Peyer's patch (tissue), 4 donors: Measurements from ENCODE around the gene MIER1. TPM values are rescaled to one million over a fixed set of nuclear protein-coding genes. Genes with fewer than 3 reads are reported as not detected.

Experiments used
- DNase-seq, 3 donors: peaks; one replicate each; pipeline ENCODE4 v3.0.0-alpha.2; 2017 to 2019
- H3K27ac ChIP-seq, 4 donors: fragments of 200-600 bp; sonication (generic); one replicate each; pipeline ENCODE4 v1.5.1; 2016 to 2019
- H3K27me3 ChIP-seq, 2 donors: fragments of 200-600 bp; sonication (generic); one replicate each; pipeline ENCODE4 v1.5.1; 2019
- H3K36me3 ChIP-seq, 3 donors: fragments of 200-600 bp; sonication (generic); one replicate each; pipeline ENCODE4 v1.5.1; 2016 to 2019
- H3K4me1 ChIP-seq, 4 donors: fragments of 200-600 bp; sonication (generic); one replicate each; pipeline ENCODE4 v1.5.1; 2016 to 2019
- H3K4me3 ChIP-seq, 4 donors: fragments of 200-600 bp; sonication (generic); 1 replicate in 3 of 4; 2 replicates in 1 of 4; pipeline ENCODE4 v1.5.1; 2016 to 2019; ENCODE audit warnings: mild to moderate bottlenecking in 1 of 4
- H3K9me3 ChIP-seq, 4 donors: fragments of 200-600 bp; sonication (generic); one replicate each; pipeline ENCODE4 v1.5.1; 2016 to 2019; ENCODE audit warnings: mild to moderate bottlenecking in 1 of 4
- CTCF ChIP-seq, 6 experiments: fragments of 450-650 bp in 4 of 6; fragments of 200-600 bp in 2 of 6; sonication (generic) in 1 of 6; IDR thresholded peaks; one replicate each; pipeline ENCODE4 v1.5.1; 2017 to 2019; ENCODE audit warnings: antibody characterized with exemption in 6 of 6, mild to moderate bottlenecking in 3 of 6, moderate library complexity in 1 of 6
- POLR2A ChIP-seq, 2 donors: fragments of 450-650 bp; IDR thresholded peaks; one replicate each; pipeline ENCODE4 v1.5.1; 2017; ENCODE audit warnings: antibody characterized with exemption in 2 of 2, mild to moderate bottlenecking in 2 of 2, moderate library complexity in 2 of 2
- total RNA-seq, 4 donors: library from RNA; depleted of rRNA; stranded (reverse); fragments of >200 nt; gene quantifications; one replicate each; pipeline ENCODE4 v1.1.0, GENCODE V29; 2016

The MIER1 gene
- total RNA-seq, 4 donors from 2014 or later: 25.3 to 56.1 (median 39.5) TPM

GRCh38 chr1:67001682-67002425 lies 77.1 kb downstream of the MIER1 start:
- no peaks in the 10 kb centered on the region for H3K27me3 ChIP-seq
- TF ChIP-seq CTCF (IDR thresholded peaks at IDR 0.05): no peak
- no peak for TF ChIP-seq POLR2A (IDR thresholded peaks at IDR 0.05)
- no peak overlapping the region for H3K4me3 ChIP-seq
- no peaks in the 10 kb centered on the region for H3K9me3 ChIP-seq
- H3K36me3 ChIP-seq: peaks cover 0 to 47% (median 0%) of the 10 kb centered on the region in 3 donors
- no peaks in the 10 kb centered on the region for H3K4me1 ChIP-seq
- DNase-seq: no peak
- no peak overlapping the region for H3K27ac ChIP-seq

GRCh38 chr1:67004176-67004575 lies 79.4 kb downstream of the MIER1 start:
- H3K27ac ChIP-seq: no peak overlapping the region
- no peaks in the 10 kb centered on the region for H3K9me3 ChIP-seq
- H3K36me3 ChIP-seq: peaks cover 0 to 58% (median 0%) of the 10 kb centered on the region in 3 donors
- DNase-seq: no peak
- no peak for TF ChIP-seq POLR2A (IDR thresholded peaks at IDR 0.05)
- no peak for TF ChIP-seq CTCF (IDR thresholded peaks at IDR 0.05)
- H3K4me3 ChIP-seq: no peak overlapping the region
- no peaks in the 10 kb centered on the region for H3K27me3 ChIP-seq
- no peaks in the 10 kb centered on the region for H3K4me1 ChIP-seq

GRCh38 chr1:67005068-67005467 lies 80.3 kb downstream of the MIER1 start:
- TF ChIP-seq CTCF (IDR thresholded peaks at IDR 0.05) (no peak), POLR2A (IDR thresholded peaks at IDR 0.05) (no peak)
- peaks cover 0 to 61% (median 0%) of the 10 kb centered on the region in 3 donors for H3K36me3 ChIP-seq
- H3K4me3 ChIP-seq: no peak overlapping the region
- DNase-seq: no peak
- H3K9me3 ChIP-seq: no peaks in the 10 kb centered on the region
- no peaks in the 10 kb centered on the region for H3K27me3 ChIP-seq
- H3K4me1 ChIP-seq: no peaks in the 10 kb centered on the region
- H3K27ac ChIP-seq: no peak overlapping the region

- DNase-seq: no peak
- Histone ChIP-seq H3K9me3 (no peaks in the 10 kb centered on the region), H3K4me3 (no peak overlapping the region), H3K36me3 (peaks cover 0 to 59% (median 0%) of the 10 kb centered on the region in 3 donors), H3K4me1 (no peaks in the 10 kb centered on the region), H3K27me3 (no peaks in the 10 kb centered on the region), H3K27ac (no peak overlapping the region)
- TF ChIP-seq POLR2A (IDR thresholded peaks at IDR 0.05) (no peak), CTCF (IDR thresholded peaks at IDR 0.05) (no peak)
These were observed 85.0 kb downstream of the MIER1 start for GRCh38 chr1:67009792-67010191.

- Histone ChIP-seq H3K27me3 (no peaks in the 10 kb centered on the region), H3K9me3 (no peaks in the 10 kb centered on the region), H3K4me3 (no peak overlapping the region), H3K36me3 (peaks cover 0 to 48% (median 0%) of the 10 kb centered on the region in 3 donors), H3K27ac (no peak overlapping the region), H3K4me1 (no peaks in the 10 kb centered on the region)
- TF ChIP-seq POLR2A (IDR thresholded peaks at IDR 0.05) (no peak), CTCF (IDR thresholded peaks at IDR 0.05) (no peak)
- no peak for DNase-seq
These were observed 88.8 kb downstream of the MIER1 start for GRCh38 chr1:67013573-67013972.
